DMS53 treated with DMSO at 0.1 percent for 48 hours (cell line): Measurements from ENCODE around the gene ADAMTS10.
"Not testable (repeated sequence)": the region's sequence is repeated elsewhere in the genome, so short reads cannot be mapped to it uniquely, and the experiment has no call there.

Source experiments
- DNase-seq: peaks from one replicate; lab custom pipeline; 2025; ENCODE audit not compliant: unreplicated experiment; lab: John Stamatoyannopoulos, UW

The ADAMTS10 gene

GRCh38 chr19:8564866-8565265 is 45.6 kb downstream of the ADAMTS10 start:
- not testable (repeated sequence) for DNase-seq

GRCh38 chr19:8561075-8561764 is 49.3 kb downstream of the ADAMTS10 start:
- DNase-seq: no peak

- DNase-seq: no peak
Measured at GRCh38 chr19:8558325-8558724, 52.2 kb downstream of the ADAMTS10 start.

GRCh38 chr19:8557642-8558238 is 52.8 kb downstream of the ADAMTS10 start:
- DNase-seq: no peak

GRCh38 chr19:8553729-8554128 is 56.8 kb downstream of the ADAMTS10 start:
- not testable (repeated sequence) for DNase-seq

GRCh38 chr19:8552810-8553209 is 57.7 kb downstream of the ADAMTS10 start:
- no peak for DNase-seq

GRCh38 chr19:8550070-8550469 is 60.4 kb downstream of the ADAMTS10 start:
- DNase-seq: no peak

- DNase-seq: no peak
Measured at GRCh38 chr19:8545743-8546142, 64.8 kb downstream of the ADAMTS10 start.

GRCh38 chr19:8544168-8544567 is 66.3 kb downstream of the ADAMTS10 start:
- DNase-seq: no peak

GRCh38 chr19:8539621-8540149 is 70.8 kb downstream of the ADAMTS10 start:
- DNase-seq: no peak

- DNase-seq: no peak
Measured at GRCh38 chr19:8537099-8537498, 73.4 kb downstream of the ADAMTS10 start.

GRCh38 chr19:8536282-8536681 is 74.2 kb downstream of the ADAMTS10 start:
- no peak for DNase-seq

GRCh38 chr19:8532225-8532624 is 78.3 kb downstream of the ADAMTS10 start:
- no peak for DNase-seq

GRCh38 chr19:8531470-8531869 is 79.0 kb downstream of the ADAMTS10 start:
- no peak for DNase-seq
